Neural crest cell (in vitro differentiated cells): Measurements from ENCODE around the gene CISH. TPM values are rescaled to one million over a fixed set of nuclear protein-coding genes. Genes with fewer than 3 reads are reported as not detected.
A peak's percentile ranks its signal among the peaks of the same experiment; 100 is the strongest.

Source experiments
- DNase-seq: peaks from one replicate; pipeline ENCODE4 v3.0.0; 2021; ENCODE audit warnings: low read depth, mixed read lengths, low spot score
- H3K27ac Mint-ChIP-seq: one replicate; pipeline ENCODE4 v1.8.0; 2021; ENCODE audit warnings: mild to moderate bottlenecking, mixed read lengths; ENCODE audit not compliant: unreplicated experiment
- H3K27me3 Mint-ChIP-seq: 2 replicates; pipeline ENCODE4 v1.8.0; 2021; ENCODE audit warnings: low read depth, mild to moderate bottlenecking, mixed read lengths
- H3K36me3 Mint-ChIP-seq: 2 replicates; pipeline ENCODE4 v1.8.0; 2021; ENCODE audit warnings: low read depth, mild to moderate bottlenecking, mixed read lengths
- H3K4me1 Mint-ChIP-seq: 2 replicates; pipeline ENCODE4 v1.8.0; 2021; ENCODE audit warnings: mixed read lengths
- H3K4me3 Mint-ChIP-seq: one replicate; pipeline ENCODE4 v1.8.0; 2021; ENCODE audit warnings: mild to moderate bottlenecking, mixed read lengths
- H3K9me3 Mint-ChIP-seq: 2 replicates; pipeline ENCODE4 v1.8.0; 2021; ENCODE audit warnings: mixed read lengths
- total RNA-seq: library from RNA; stranded (reverse); gene quantifications from 2 replicates; pipeline ENCODE4 v1.2.1, GENCODE V29; 2021
- TF ChIP-seq, protein P1 (sequence below): fragments of 200-600 bp; sonication (generic); conservative IDR thresholded peaks from 2 replicates; pipeline ENCODE4 v1.5.0; 2021; ENCODE audit warnings: antibody characterized with exemption, mild to moderate bottlenecking

The CISH gene
- total RNA-seq, 1 donor from 2014 or later, result 8.6 TPM

DNA sequence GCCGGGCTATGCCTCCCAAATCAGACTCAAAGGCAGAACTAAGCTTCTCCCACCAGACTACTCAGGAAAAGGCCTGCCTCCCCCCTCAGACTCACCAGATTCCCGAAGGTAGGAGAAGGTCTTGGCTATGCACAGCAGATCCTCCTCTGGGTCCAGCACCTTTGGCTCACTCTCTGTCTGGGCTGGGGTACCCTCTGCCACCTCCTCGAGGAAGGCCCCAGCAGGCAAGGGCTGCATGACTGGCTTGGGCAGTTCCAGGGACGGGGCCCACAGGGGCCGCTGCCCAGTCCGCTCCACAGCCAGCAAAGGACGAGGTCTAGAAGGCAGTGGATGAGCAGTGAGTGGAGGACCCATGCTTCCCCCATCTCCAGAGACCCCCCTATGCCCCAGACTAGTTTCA, 3.3 kb downstream of the CISH start:
- H3K9me3 Mint-ChIP-seq, result no peaks in the 10 kb centered on the region
- peaks cover 19% of the 10 kb centered on the region for H3K4me1 Mint-ChIP-seq
- peaks cover 9% of the 10 kb centered on the region for H3K27me3 Mint-ChIP-seq
- peak overlapping the region; percentile 56 for H3K4me3 Mint-ChIP-seq
- no peaks in the 10 kb centered on the region for H3K36me3 Mint-ChIP-seq
- no peak for DNase-seq
- H3K27ac Mint-ChIP-seq, result no peak overlapping the region
- TF ChIP-seq, protein P1, sequence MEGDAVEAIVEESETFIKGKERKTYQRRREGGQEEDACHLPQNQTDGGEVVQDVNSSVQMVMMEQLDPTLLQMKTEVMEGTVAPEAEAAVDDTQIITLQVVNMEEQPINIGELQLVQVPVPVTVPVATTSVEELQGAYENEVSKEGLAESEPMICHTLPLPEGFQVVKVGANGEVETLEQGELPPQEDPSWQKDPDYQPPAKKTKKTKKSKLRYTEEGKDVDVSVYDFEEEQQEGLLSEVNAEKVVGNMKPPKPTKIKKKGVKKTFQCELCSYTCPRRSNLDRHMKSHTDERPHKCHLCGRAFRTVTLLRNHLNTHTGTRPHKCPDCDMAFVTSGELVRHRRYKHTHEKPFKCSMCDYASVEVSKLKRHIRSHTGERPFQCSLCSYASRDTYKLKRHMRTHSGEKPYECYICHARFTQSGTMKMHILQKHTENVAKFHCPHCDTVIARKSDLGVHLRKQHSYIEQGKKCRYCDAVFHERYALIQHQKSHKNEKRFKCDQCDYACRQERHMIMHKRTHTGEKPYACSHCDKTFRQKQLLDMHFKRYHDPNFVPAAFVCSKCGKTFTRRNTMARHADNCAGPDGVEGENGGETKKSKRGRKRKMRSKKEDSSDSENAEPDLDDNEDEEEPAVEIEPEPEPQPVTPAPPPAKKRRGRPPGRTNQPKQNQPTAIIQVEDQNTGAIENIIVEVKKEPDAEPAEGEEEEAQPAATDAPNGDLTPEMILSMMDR, result no peak

DNA sequence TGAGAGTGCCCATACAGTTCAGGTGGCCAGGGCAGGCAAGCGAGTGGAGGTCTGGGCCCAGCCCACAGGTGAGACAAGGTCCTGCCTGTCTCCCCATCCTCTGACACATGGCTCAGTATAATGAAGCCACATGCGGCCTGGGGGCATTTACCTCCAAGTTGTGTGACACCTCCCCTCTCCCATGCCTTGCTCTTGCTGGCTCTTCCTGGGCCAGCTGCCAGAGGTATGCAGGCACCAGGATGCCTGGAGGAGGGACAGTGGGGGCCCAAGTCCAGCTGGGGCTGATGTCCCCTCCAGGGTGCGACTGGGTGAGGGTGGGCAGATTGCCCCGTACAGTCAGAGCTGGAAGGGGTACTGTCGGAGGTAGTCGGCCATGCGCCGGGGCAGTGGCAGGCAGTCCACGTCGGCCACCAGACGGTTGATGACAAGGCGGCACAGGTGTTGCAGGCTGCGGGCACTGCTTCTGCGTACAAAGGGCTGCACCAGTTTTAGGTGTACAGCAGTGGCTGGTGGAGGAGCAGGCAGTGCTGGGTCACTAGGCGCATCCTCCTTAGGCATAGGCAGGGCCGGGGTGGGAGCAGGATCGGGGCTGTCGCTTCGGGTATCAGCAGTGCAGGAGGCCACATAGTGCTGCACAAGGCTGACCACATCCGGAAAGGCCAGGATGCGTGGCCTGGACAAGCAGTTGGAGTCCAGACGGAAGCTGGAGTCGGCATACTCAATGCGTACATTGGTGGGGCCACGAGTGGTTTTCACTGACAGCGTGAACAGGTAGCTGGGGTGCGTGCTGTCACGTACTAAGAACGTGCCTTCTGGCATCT, 4.1 kb downstream of the CISH start:
- TF ChIP-seq, protein P1, result no peak
- H3K27me3 Mint-ChIP-seq, result peaks cover 7% of the 10 kb centered on the region
- H3K4me1 Mint-ChIP-seq, result peaks cover 14% of the 10 kb centered on the region
- DNase-seq, result no peak
- peak overlapping the region; percentile 56 for H3K4me3 Mint-ChIP-seq
- H3K36me3 Mint-ChIP-seq, result no peaks in the 10 kb centered on the region
- no peaks in the 10 kb centered on the region for H3K9me3 Mint-ChIP-seq
- H3K27ac Mint-ChIP-seq, result no peak overlapping the region

DNA sequence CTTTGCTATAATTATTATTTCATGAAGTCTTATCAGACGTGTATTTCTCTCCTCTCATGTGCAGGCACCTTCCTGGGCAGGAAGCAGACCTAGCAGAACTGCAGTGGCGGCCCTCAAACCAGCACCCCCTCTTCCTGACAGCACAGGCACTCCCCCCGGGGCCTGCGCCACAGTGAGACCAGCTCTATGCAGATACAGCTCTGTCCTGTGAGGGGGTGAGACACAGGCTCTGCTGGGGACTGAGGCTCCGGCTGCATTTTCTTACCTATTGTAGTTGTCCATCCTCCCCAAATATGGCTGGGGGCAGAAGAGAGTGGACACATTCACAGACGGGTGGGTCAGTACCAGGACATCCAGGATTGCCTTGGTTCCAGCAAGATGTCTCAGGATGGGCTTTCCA, 5.0 kb downstream of the CISH start:
- Mint-ChIP-seq H3K27ac (no peak overlapping the region), H3K27me3 (no peaks in the 10 kb centered on the region), H3K4me3 (no peak overlapping the region), H3K36me3 (no peaks in the 10 kb centered on the region), H3K9me3 (no peaks in the 10 kb centered on the region), H3K4me1 (peaks cover 11% of the 10 kb centered on the region)
- TF ChIP-seq, protein P1, result no peak
- DNase-seq, result no peak

DNA sequence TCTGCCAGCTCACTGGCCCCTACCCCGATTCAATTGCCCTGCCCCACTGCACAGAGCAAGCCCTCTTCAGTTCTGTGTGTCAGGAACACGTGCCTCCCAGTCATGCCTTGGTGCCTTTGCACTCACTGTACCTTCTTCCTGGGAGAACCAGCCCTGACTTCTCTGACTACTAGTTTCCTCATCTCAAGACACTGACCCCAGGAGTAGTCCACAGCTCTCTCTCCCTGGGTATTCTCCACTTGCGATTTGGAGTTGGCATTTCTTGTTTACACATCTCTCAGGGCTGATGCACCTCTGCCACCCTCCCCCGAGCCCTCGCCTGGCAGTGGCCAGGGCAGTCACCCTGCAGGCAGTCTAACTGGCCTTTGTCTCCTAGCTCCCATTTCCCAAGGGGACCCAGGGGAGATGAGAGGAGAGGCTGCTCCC, 5.7 kb downstream of the CISH start:
- no peaks in the 10 kb centered on the region for H3K27me3 Mint-ChIP-seq
- peaks cover 11% of the 10 kb centered on the region for H3K4me1 Mint-ChIP-seq
- no peaks in the 10 kb centered on the region for H3K36me3 Mint-ChIP-seq
- peak overlapping the region; percentile 92 for H3K27ac Mint-ChIP-seq
- DNase-seq, result no peak
- no peaks in the 10 kb centered on the region for H3K9me3 Mint-ChIP-seq
- TF ChIP-seq, protein P1, result no peak
- H3K4me3 Mint-ChIP-seq, result no peak overlapping the region

DNA sequence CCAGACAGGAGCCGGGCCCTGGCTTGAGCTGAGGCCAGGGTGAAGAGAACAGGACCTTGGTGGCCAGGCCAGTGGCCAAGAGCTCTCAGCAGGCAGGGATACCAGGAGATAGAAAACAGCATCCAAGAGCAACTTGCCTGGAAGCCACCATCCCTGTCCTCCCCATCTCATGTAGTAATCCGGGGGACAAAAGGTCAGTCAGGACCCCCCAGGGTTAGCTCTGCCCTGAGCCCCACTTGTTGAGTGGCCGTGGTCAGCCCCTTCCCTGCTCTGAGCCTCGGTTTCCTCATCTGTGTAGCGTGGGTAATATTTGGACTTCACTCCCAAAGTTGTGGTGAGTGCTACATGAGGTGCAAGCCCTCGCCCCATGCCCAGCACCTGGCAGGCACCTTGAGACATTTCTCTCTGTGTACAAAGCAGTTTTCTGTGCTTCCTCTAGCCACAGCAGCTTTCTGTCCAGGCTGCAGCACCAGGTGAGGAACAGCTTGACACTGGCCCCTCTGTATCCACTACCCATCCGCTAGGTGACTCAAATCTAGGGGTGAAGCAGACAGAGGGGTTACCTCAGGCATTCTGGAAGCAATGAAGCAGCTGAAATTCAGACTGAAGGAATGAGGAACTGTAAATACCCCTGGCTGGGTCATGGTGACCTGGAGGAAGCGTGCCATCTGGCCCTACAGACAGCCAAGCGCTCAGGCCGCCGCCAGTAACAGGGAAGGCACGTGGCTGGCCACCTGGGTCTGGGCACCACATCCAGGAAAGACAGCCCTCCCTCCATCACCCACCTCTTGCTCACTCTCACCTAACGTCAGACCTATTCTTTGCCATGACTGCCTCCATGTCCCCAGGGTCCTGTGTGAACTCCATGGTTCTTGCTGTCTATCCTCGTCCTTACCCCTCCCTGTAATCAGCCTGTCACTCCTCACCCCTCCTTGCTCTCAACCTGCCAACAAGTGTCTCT, 6.7 kb downstream of the CISH start:
- Mint-ChIP-seq H3K36me3 (no peaks in the 10 kb centered on the region), H3K27ac (peak overlapping the region; percentile 92), H3K27me3 (no peaks in the 10 kb centered on the region), H3K4me3 (no peak overlapping the region), H3K4me1 (peaks cover 5% of the 10 kb centered on the region), H3K9me3 (no peaks in the 10 kb centered on the region)
- TF ChIP-seq, protein P1, result no peak
- DNase-seq, result no peak
